ENCODE results near the gene CYREN.

GRCh38 chr7:135147341-135147898 lies 23.1 kb downstream of the CYREN start:
- TF ChIP-seq, protein P1, sequence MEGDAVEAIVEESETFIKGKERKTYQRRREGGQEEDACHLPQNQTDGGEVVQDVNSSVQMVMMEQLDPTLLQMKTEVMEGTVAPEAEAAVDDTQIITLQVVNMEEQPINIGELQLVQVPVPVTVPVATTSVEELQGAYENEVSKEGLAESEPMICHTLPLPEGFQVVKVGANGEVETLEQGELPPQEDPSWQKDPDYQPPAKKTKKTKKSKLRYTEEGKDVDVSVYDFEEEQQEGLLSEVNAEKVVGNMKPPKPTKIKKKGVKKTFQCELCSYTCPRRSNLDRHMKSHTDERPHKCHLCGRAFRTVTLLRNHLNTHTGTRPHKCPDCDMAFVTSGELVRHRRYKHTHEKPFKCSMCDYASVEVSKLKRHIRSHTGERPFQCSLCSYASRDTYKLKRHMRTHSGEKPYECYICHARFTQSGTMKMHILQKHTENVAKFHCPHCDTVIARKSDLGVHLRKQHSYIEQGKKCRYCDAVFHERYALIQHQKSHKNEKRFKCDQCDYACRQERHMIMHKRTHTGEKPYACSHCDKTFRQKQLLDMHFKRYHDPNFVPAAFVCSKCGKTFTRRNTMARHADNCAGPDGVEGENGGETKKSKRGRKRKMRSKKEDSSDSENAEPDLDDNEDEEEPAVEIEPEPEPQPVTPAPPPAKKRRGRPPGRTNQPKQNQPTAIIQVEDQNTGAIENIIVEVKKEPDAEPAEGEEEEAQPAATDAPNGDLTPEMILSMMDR (IDR thresholded peaks at IDR 0.05) = no peak
- peak in 2 of 4 donors; percentile 22 to 59 for TF ChIP-seq EP300 (IDR thresholded peaks at IDR 0.05)

Measured in sigmoid colon (tissue), 4 donors.